ENCODE measurements around the gene ADAMTS16. TPM values are rescaled to one million over a fixed set of nuclear protein-coding genes. Genes with fewer than 3 reads are reported as not detected.

The ADAMTS16 gene
- total and polyA plus RNA-seq, 9 donors: 7.4 to 32.7 (median 13.6) TPM

- Histone ChIP-seq H3K36me3 (no peaks in the 10 kb centered on the region), H3K27me3 (no peaks in the 10 kb centered on the region), H3K9me3 (no peaks in the 10 kb centered on the region), H3K4me3 (no peak overlapping the region), H3K4me1 (ENCODE audit: insufficient read depth) (peaks cover 8% of the 10 kb centered on the region), H3K27ac (no peak overlapping the region)
- intact Hi-C loops (cut with DNase I): no loop called here
- TF ChIP-seq POLR2A (IDR thresholded peaks at IDR 0.05): no peak
- no peak for TF ChIP-seq CTCF (IDR thresholded peaks at IDR 0.05)
- TF ChIP-seq EP300 (IDR thresholded peaks at IDR 0.05): no peak
- WGBS, 3 donors: 86 to 90% (median 86%) methylated on average over 5 of the region's 5 CpGs
- DNase-seq: no peak
Observed at GRCh38 chr5:5293029-5293428, 152.9 kb downstream of the ADAMTS16 start.

- Histone ChIP-seq H3K36me3 (no peaks in the 10 kb centered on the region), H3K27ac (no peak overlapping the region), H3K4me1 (ENCODE audit: insufficient read depth) (peaks cover 7% of the 10 kb centered on the region), H3K27me3 (no peaks in the 10 kb centered on the region), H3K9me3 (no peaks in the 10 kb centered on the region), H3K4me3 (no peak overlapping the region)
- intact Hi-C loops (cut with DNase I): no loop called here
- DNase-seq: no peak
- 95 to 100% (median 98%) methylated on average over 1 of the region's 1 CpG for WGBS, 3 donors
- TF ChIP-seq EP300 (IDR thresholded peaks at IDR 0.05) (no peak), POLR2A (IDR thresholded peaks at IDR 0.05) (no peak), CTCF (IDR thresholded peaks at IDR 0.05) (no peak)
Observed at GRCh38 chr5:5294429-5294828, 154.3 kb downstream of the ADAMTS16 start.

GRCh38 chr5:5295351-5295750 lies 155.2 kb downstream of the ADAMTS16 start:
- TF ChIP-seq CTCF (IDR thresholded peaks at IDR 0.05): no peak
- intact Hi-C loops (cut with DNase I): no loop called here
- H3K27ac ChIP-seq: no peak overlapping the region
- no peaks in the 10 kb centered on the region for H3K9me3 ChIP-seq
- no peak for DNase-seq
- no peaks in the 10 kb centered on the region for H3K36me3 ChIP-seq
- WGBS, 3 donors: 84 to 86% (median 86%) methylated on average over 4 of the region's 4 CpGs
- peaks cover 7% of the 10 kb centered on the region for H3K4me1 ChIP-seq (ENCODE audit: insufficient read depth)
- H3K4me3 ChIP-seq: no peak overlapping the region
- H3K27me3 ChIP-seq: no peaks in the 10 kb centered on the region

DNA sequence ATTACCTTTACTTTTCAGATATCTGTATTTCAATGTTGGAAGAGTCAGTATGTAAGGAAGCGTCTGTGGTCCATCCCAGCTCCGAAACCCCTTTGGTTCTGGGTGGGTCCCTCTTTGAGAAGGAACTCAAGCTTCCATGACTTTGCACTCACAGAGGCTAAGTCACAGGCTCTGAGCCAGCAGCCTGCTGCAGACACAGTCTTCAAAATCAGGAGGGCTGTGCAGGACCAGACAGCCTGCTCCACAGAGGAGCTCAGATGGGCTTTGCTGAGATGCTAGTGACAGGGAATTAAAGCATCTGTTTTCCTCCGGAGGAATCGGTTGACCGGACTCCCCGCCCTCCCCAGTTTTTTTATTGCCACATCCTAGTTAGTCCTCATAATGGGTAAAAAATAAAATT lies 155.9 kb downstream of the ADAMTS16 start:
- TF ChIP-seq EP300 (IDR thresholded peaks at IDR 0.05) (no peak), CTCF (IDR thresholded peaks at IDR 0.05) (no peak), POLR2A (IDR thresholded peaks at IDR 0.05) (no peak)
- intact Hi-C loops (cut with DNase I): no loop called here
- DNase-seq: no peak
- Histone ChIP-seq H3K4me1 (ENCODE audit: insufficient read depth) (peaks cover 6% of the 10 kb centered on the region), H3K27me3 (no peaks in the 10 kb centered on the region), H3K9me3 (no peaks in the 10 kb centered on the region), H3K36me3 (no peaks in the 10 kb centered on the region), H3K4me3 (no peak overlapping the region), H3K27ac (no peak overlapping the region)
- 95 to 97% (median 96%) methylated on average over 6 of the region's 6 CpGs for WGBS, 3 donors

Data from ovary (tissue), 9 donors.